T-helper 2 cell (primary cell): ENCODE data around the gene SEC14L5.
"Not testable (repeated sequence)": the region's sequence is repeated elsewhere in the genome, so short reads cannot be mapped to it uniquely, and the experiment has no call there.

Source experiments
- DNase-seq, 5 experiments: peaks; one replicate each; pipeline versions ENCODE4 v3.0.0 to v3.0.0-alpha.2; 2012 to 2022

The SEC14L5 gene

GRCh38 chr16:5042574-5043171, 84.5 kb downstream of the SEC14L5 start:
- DNase-seq, result no peak

- no peak for DNase-seq
Measured at GRCh38 chr16:5044011-5044540, 85.9 kb downstream of the SEC14L5 start.

GRCh38 chr16:5044581-5044980, 86.5 kb downstream of the SEC14L5 start:
- not testable (repeated sequence) for DNase-seq

GRCh38 chr16:5045499-5046115, 87.5 kb downstream of the SEC14L5 start:
- no peak for DNase-seq

- no peak for DNase-seq
Measured at GRCh38 chr16:5046914-5047313, 88.8 kb downstream of the SEC14L5 start.

GRCh38 chr16:5054876-5055865, 97.0 kb downstream of the SEC14L5 start:
- DNase-seq, result no peak

- DNase-seq, result peak in 3 of 5 experiments; percentile 5 to 62 (median 16)
Measured at GRCh38 chr16:5056352-5056751, 98.2 kb downstream of the SEC14L5 start.

- no peak for DNase-seq
Measured at GRCh38 chr16:5058476-5058875, 100.3 kb downstream of the SEC14L5 start.

- DNase-seq, result no peak
Measured at GRCh38 chr16:5059386-5060072, 101.4 kb downstream of the SEC14L5 start.

GRCh38 chr16:5060073-5060641, 102.0 kb downstream of the SEC14L5 start:
- DNase-seq, result no peak

GRCh38 chr16:5062051-5062450, 103.9 kb downstream of the SEC14L5 start:
- no peak for DNase-seq

- DNase-seq, result no peak
Measured at GRCh38 chr16:5062790-5063765, 104.9 kb downstream of the SEC14L5 start.

- no peak for DNase-seq
Measured at GRCh38 chr16:5064915-5065314, 106.8 kb downstream of the SEC14L5 start.

- DNase-seq, result no peak
Measured at GRCh38 chr16:5065326-5065725, 107.2 kb downstream of the SEC14L5 start.

GRCh38 chr16:5065813-5066212, 107.7 kb downstream of the SEC14L5 start, which contains the start of gene C16orf89:
TSS of gene C16orf89 (minus strand) at chr16:5065956. CDS start at chr16:5065908, 48 bp downstream.
- DNase-seq, result no peak

- DNase-seq, result no peak
Measured at GRCh38 chr16:5066511-5066910, 108.4 kb downstream of the SEC14L5 start.
